ENCODE results near the gene SLC20A1.

GRCh38 chr2:112644155-112644932 lies 1.4 kb upstream of the SLC20A1 start:
- TF ChIP-seq CTCF (IDR thresholded peaks at IDR 0.05) (no peak), POLR2A (IDR thresholded peaks at IDR 0.05) (no peak)
